K562 (cell line): ENCODE data around the gene SMAD7. TPM values are rescaled to one million over a fixed set of nuclear protein-coding genes. Genes with fewer than 3 reads are reported as not detected.
A peak's percentile ranks its signal among the peaks of the same experiment; 100 is the strongest.

Experiments
- BCOR ChIP-seq: fragments of 450-650 bp; IDR thresholded peaks from 2 replicates; pipeline ENCODE4 v1.6.1; 2016
- CTBP1 ChIP-seq: fragments of 450-650 bp; IDR thresholded peaks from 2 replicates; pipeline ENCODE4 v1.6.1; 2016; ENCODE audit warnings: borderline replicate concordance
- FOXA3 ChIP-seq, 2 experiments: fragments of 450-650 bp in 1 of 2; sonication (generic) in 1 of 2; formaldehyde crosslinking; IDR thresholded peaks in 1 of 2; conservative IDR thresholded peaks in 1 of 2; 2 replicates each; pipeline versions ENCODE4 v1.4.0 to v1.8.0; 2020 to 2022; ENCODE audit warnings: mild to moderate bottlenecking in 2 of 2, missing genetic modification reagents in 1 of 2
- JUND ChIP-seq, 2 experiments: IDR thresholded peaks; 2 replicates in 1 of 2; 3 replicates in 1 of 2; pipeline ENCODE4 v1.6.1; 2011; ENCODE audit warnings: borderline replicate concordance in 2 of 2, low read depth in 2 of 2, low read length in 2 of 2, improper control_type of control experiment in 1 of 2, missing biosample characterization in 1 of 2, missing genetic modification characterization in 1 of 2, missing genetic modification reagents in 1 of 2
- KDM1A ChIP-seq, 2 experiments: fragments of 450-650 bp; IDR thresholded peaks; 2 replicates each; pipeline ENCODE4 v1.6.1; 2016; ENCODE audit warnings: mild to moderate bottlenecking in 2 of 2
- KDM2B ChIP-seq: fragments of 250-450 bp; sonication (Bioruptor Pico); IDR thresholded peaks from 2 replicates; pipeline ENCODE4 v1.8.0; 2021; ENCODE audit warnings: mild to moderate bottlenecking, moderate library complexity
- MAZ ChIP-seq, 2 experiments: fragments of 450-650 bp in 1 of 2; sonication (generic) in 1 of 2; formaldehyde crosslinking; IDR thresholded peaks in 1 of 2; conservative IDR thresholded peaks in 1 of 2; 2 replicates each; pipeline versions ENCODE4 v1.4.0 to v1.5.0; 2020; ENCODE audit warnings: mild to moderate bottlenecking in 1 of 2, missing genetic modification reagents in 1 of 2
- OTX1 ChIP-seq: fragments of 450-650 bp; formaldehyde crosslinking; IDR thresholded peaks from 2 replicates; pipeline ENCODE4 v1.4.0; 2022; ENCODE audit warnings: mild to moderate bottlenecking
- PHF21A ChIP-seq: fragments of 450-650 bp; IDR thresholded peaks from 2 replicates; pipeline ENCODE4 v1.6.1; 2017; ENCODE audit warnings: low read depth, borderline replicate concordance
- RBBP5 ChIP-seq: fragments of 200-600 bp; sonication (generic); IDR thresholded peaks from 2 replicates; pipeline ENCODE4 v1.6.1; 2012; ENCODE audit warnings: borderline replicate concordance, mild to moderate bottlenecking, low read length, control low read depth, inconsistent platforms; ENCODE audit not compliant: insufficient read depth, poor library complexity, severe bottlenecking
- ZNF133 ChIP-seq: fragments of 250-450 bp; sonication (Bioruptor Pico); IDR thresholded peaks from 2 replicates; pipeline ENCODE4 v1.4.0; 2020; ENCODE audit warnings: mild to moderate bottlenecking
- ZNF143 ChIP-seq: sonication (generic); formaldehyde crosslinking; IDR thresholded peaks from 2 replicates; pipeline ENCODE4 v1.9.0; 2022; ENCODE audit warnings: mild to moderate bottlenecking, missing genetic modification reagents
- ZNF23 ChIP-seq: fragments of 250-450 bp; sonication (Bioruptor Pico); IDR thresholded peaks from 2 replicates; pipeline ENCODE4 v1.4.0; 2020; ENCODE audit warnings: mild to moderate bottlenecking
- ZNF778 ChIP-seq: fragments of 450-650 bp; formaldehyde crosslinking; IDR thresholded peaks from 2 replicates; pipeline ENCODE4 v1.4.0; 2020; ENCODE audit warnings: mild to moderate bottlenecking, moderate library complexity
- ZSCAN32 ChIP-seq: fragments of 450-650 bp; formaldehyde crosslinking; IDR thresholded peaks from 2 replicates; pipeline ENCODE4 v1.4.0; 2020; ENCODE audit warnings: mild to moderate bottlenecking, moderate library complexity
- polyA plus RNA-seq, 8 experiments: library from polyadenylated mRNA; depleted of rRNA in 4 of 8; stranded (reverse) in 5 of 8; unstranded in 3 of 8; fragments of >200 nt; fragmentation: Nextera tagmentation in 2 of 8; fragmentation: Illumina TruSeq in 1 of 8; extraction: Ambion mirVana in 2 of 8; extraction: Trizol in 1 of 8; gene quantifications; 2 replicates each; pipeline versions ENCODE4 v1.2.1 to v1.2.3, GENCODE V29; 2011 to 2014; ENCODE audit warnings: inconsistent platforms in 1 of 8, missing spikeins in 1 of 8
- total RNA-seq, 7 experiments: library from RNA; depleted of rRNA in 6 of 7; stranded (reverse); fragments of >200 nt in 6 of 7; fragmentation: Illumina TruSeq in 2 of 7; extraction: Trizol in 2 of 7; gene quantifications; 2 replicates each; pipeline versions ENCODE4 v1.2.1 to v1.2.3, GENCODE V29; 2011 to 2021; ENCODE audit warnings: low replicate concordance in 1 of 7
- TF ChIP-seq, protein P1 (sequence below): fragments of 200-400 bp; formaldehyde crosslinking; IDR thresholded peaks from 2 replicates; pipeline ENCODE4 v1.6.1; 2017; ENCODE audit warnings: mild to moderate bottlenecking, low read depth, low read length, moderate library complexity
- TF ChIP-seq, protein P2 (sequence below), 2 experiments: fragments of 200-800 bp in 1 of 2; sonication (Bioruptor generic) in 1 of 2; sonication (generic) in 1 of 2; formaldehyde crosslinking in 1 of 2; IDR thresholded peaks in 1 of 2; conservative IDR thresholded peaks in 1 of 2; 2 replicates each; pipeline versions ENCODE4 v1.5.0 to v1.6.1; 2016 to 2020; ENCODE audit warnings: missing compliant biosample characterization in 1 of 2, missing genetic modification characterization in 1 of 2, missing genetic modification reagents in 1 of 2
- TF ChIP-seq, protein P3 (sequence below): fragments of 250-450 bp; sonication (Bioruptor Pico); IDR thresholded peaks from 2 replicates; pipeline ENCODE4 v1.9.0; 2021; ENCODE audit warnings: mild to moderate bottlenecking, inconsistent platforms
- TF ChIP-seq, protein P4 (sequence below): sonication (generic); formaldehyde crosslinking; IDR thresholded peaks from 2 replicates; pipeline ENCODE4 v1.8.0; 2022; ENCODE audit warnings: missing genetic modification reagents, mild to moderate bottlenecking, moderate library complexity, borderline replicate concordance

The SMAD7 gene
- total and polyA plus RNA-seq, 9 of the 15 experiments (the other 6 are each of a cell fraction or from before 2014, with no cell fraction given), result 0.13 to 3.0 (median 1.6) TPM

DNA sequence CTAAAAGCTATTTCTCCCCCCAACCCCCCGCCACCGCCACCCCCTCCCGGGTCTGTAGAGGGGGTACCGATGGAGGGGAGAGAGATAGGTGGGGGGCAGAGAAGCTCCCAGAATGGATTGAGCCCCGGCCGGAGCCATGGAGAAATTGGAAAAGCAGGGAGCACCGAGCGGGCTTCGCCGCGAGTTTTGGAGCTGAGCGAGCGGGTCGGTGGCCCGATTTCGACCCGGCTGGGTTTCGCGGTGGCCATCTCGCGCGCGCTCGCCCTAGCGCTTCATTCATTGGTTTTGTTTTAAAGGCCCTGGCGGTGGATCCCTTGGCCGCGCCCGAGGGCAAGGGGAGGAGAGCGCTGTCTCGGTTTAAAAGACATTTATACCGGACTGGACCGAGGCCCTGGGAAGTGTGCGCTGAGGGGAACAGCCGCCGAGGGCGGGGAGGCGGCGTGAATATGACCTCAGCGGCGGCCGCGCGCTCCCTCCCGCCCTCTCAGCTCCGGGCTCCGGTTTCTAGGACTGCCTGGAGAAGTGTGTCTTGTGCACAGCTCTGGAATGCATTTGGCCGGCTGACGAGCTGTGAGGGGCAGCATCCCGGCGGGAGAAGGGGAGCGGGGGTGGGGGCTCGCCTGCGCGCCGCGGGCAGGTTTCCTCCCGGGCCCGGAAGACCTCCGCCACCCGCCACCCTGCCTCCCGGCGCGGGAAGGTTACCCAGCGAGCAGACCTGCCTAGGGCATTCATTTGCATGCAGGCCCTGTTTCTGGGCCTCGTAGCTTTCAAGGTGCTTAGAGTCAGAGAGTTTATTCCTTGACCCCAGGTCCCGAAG is 1.7 kb upstream of the SMAD7 start (continued):
- TF ChIP-seq FOXA3 (CRISPR knock-in tag; conservative IDR thresholded peaks at IDR 0.05 in 1 of 2, IDR thresholded peaks at IDR 0.05 in 1 of 2), result no peak
- no peak for TF ChIP-seq ZNF143 (CRISPR knock-in tag)
- peak; percentile 81; the same call in 1 of the 2 replicates for TF ChIP-seq PHF21A
- TF ChIP-seq RBBP5, result peak; percentile 33
- TF ChIP-seq, protein P1, sequence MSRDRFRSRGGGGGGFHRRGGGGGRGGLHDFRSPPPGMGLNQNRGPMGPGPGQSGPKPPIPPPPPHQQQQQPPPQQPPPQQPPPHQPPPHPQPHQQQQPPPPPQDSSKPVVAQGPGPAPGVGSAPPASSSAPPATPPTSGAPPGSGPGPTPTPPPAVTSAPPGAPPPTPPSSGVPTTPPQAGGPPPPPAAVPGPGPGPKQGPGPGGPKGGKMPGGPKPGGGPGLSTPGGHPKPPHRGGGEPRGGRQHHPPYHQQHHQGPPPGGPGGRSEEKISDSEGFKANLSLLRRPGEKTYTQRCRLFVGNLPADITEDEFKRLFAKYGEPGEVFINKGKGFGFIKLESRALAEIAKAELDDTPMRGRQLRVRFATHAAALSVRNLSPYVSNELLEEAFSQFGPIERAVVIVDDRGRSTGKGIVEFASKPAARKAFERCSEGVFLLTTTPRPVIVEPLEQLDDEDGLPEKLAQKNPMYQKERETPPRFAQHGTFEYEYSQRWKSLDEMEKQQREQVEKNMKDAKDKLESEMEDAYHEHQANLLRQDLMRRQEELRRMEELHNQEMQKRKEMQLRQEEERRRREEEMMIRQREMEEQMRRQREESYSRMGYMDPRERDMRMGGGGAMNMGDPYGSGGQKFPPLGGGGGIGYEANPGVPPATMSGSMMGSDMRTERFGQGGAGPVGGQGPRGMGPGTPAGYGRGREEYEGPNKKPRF, result no peak
- TF ChIP-seq, protein P2, sequence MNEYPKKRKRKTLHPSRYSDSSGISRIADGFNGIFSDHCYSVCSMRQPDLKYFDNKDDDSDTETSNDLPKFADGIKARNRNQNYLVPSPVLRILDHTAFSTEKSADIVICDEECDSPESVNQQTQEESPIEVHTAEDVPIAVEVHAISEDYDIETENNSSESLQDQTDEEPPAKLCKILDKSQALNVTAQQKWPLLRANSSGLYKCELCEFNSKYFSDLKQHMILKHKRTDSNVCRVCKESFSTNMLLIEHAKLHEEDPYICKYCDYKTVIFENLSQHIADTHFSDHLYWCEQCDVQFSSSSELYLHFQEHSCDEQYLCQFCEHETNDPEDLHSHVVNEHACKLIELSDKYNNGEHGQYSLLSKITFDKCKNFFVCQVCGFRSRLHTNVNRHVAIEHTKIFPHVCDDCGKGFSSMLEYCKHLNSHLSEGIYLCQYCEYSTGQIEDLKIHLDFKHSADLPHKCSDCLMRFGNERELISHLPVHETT (CRISPR knock-in tag; conservative IDR thresholded peaks at IDR 0.05 in 1 of 2, IDR thresholded peaks at IDR 0.05 in 1 of 2), result peak in 1 of 2 experiments; percentile 42; a peak in 1 of 4 replicates
- TF ChIP-seq ZNF778 (CRISPR knock-in tag), result no peak
- TF ChIP-seq ZNF23 (CRISPR knock-in tag), result no peak
- TF ChIP-seq KDM2B (CRISPR knock-in tag), result 0 out of 2 replicates have a peak, but pooled peaks have one; percentile 36
- TF ChIP-seq ZNF133 (CRISPR knock-in tag), result no peak
- peak; percentile 41 to 70; a peak in 2 of 4 replicates for TF ChIP-seq MAZ (CRISPR knock-in tag; conservative IDR thresholded peaks at IDR 0.05 in 1 of 2, IDR thresholded peaks at IDR 0.05 in 1 of 2)
- 0 out of 2 replicates have a peak, but pooled peaks have one; percentile 36 for TF ChIP-seq CTBP1
- TF ChIP-seq BCOR, result peak; percentile 40; the same call in 1 of the 2 replicates
- TF ChIP-seq KDM1A (IDR thresholded peaks at IDR 0.05), result peak in 1 of 2 experiments; percentile 23; a peak in 1 of 4 replicates
- TF ChIP-seq JUND (IDR thresholded peaks at IDR 0.05; ENCODE audit: borderline replicate concordance, low read depth, low read length), result no peak; the same call in 1 of the 2 replicates
- TF ChIP-seq JUND (tag; IDR thresholded peaks at IDR 0.05; ENCODE audit: borderline replicate concordance, low read depth, low read length), result peak; percentile 51; the same call in 1 of the 3 replicates
- TF ChIP-seq ZSCAN32 (CRISPR knock-in tag), result no peak
- TF ChIP-seq, protein P3, sequence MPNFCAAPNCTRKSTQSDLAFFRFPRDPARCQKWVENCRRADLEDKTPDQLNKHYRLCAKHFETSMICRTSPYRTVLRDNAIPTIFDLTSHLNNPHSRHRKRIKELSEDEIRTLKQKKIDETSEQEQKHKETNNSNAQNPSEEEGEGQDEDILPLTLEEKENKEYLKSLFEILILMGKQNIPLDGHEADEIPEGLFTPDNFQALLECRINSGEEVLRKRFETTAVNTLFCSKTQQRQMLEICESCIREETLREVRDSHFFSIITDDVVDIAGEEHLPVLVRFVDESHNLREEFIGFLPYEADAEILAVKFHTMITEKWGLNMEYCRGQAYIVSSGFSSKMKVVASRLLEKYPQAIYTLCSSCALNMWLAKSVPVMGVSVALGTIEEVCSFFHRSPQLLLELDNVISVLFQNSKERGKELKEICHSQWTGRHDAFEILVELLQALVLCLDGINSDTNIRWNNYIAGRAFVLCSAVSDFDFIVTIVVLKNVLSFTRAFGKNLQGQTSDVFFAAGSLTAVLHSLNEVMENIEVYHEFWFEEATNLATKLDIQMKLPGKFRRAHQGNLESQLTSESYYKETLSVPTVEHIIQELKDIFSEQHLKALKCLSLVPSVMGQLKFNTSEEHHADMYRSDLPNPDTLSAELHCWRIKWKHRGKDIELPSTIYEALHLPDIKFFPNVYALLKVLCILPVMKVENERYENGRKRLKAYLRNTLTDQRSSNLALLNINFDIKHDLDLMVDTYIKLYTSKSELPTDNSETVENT, result no peak
- no peak for TF ChIP-seq OTX1
- TF ChIP-seq, protein P4, sequence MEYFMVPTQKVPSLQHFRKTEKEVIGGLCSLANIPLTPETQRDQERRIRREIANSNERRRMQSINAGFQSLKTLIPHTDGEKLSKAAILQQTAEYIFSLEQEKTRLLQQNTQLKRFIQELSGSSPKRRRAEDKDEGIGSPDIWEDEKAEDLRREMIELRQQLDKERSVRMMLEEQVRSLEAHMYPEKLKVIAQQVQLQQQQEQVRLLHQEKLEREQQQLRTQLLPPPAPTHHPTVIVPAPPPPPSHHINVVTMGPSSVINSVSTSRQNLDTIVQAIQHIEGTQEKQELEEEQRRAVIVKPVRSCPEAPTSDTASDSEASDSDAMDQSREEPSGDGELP, result 0 out of 2 replicates have a peak, but pooled peaks have one; percentile 15
